Measurements from ENCODE around the gene NAP1L1.
"Not testable (repeated sequence)": the region's sequence is repeated elsewhere in the genome, so short reads cannot be mapped to it uniquely, and the experiment has no call there.

Gene NAP1L1

GRCh38 chr12:75990189-75990912 is 94.1 kb downstream of the NAP1L1 start:
- Histone ChIP-seq H3K27me3 (ENCODE audit: control insufficient read depth in 2 of 2, insufficient read depth in 2 of 2, low read length in 2 of 2) (no peaks in the 10 kb centered on the region), H3K9ac (ENCODE audit: low read depth in 1 of 2, low read length in 2 of 2) (no peak overlapping the region), H3K27ac (ENCODE audit: low read depth in 2 of 2, low read length in 2 of 2) (no peak overlapping the region), H3K9me3 (ENCODE audit: control insufficient read depth in 2 of 2, low read length in 2 of 2) (no peaks in the 10 kb centered on the region), H3K4me1 (ENCODE audit: control insufficient read depth in 2 of 2, insufficient read depth in 2 of 2, low read length in 2 of 2) (peaks cover 3 to 5% of the 10 kb centered on the region in 2 donors), H3K4me3 (ENCODE audit: low read length in 2 of 2) (no peak overlapping the region), H3K36me3 (ENCODE audit: control insufficient read depth in 2 of 2, insufficient read depth in 2 of 2, low read length in 2 of 2) (no peaks in the 10 kb centered on the region)

GRCh38 chr12:75987709-75988108 is 96.8 kb downstream of the NAP1L1 start:
- H3K9ac ChIP-seq (ENCODE audit: low read depth in 1 of 2, low read length in 2 of 2); H3K36me3 ChIP-seq (ENCODE audit: control insufficient read depth in 2 of 2, insufficient read depth in 2 of 2, low read length in 2 of 2); H3K27ac ChIP-seq (ENCODE audit: low read depth in 2 of 2, low read length in 2 of 2); H3K9me3 ChIP-seq (ENCODE audit: control insufficient read depth in 2 of 2, low read length in 2 of 2); H3K4me3 ChIP-seq (ENCODE audit: low read length in 2 of 2); H3K27me3 ChIP-seq (ENCODE audit: control insufficient read depth in 2 of 2, insufficient read depth in 2 of 2, low read length in 2 of 2): not testable (repeated sequence)
- H3K4me1 ChIP-seq (ENCODE audit: control insufficient read depth in 2 of 2, insufficient read depth in 2 of 2, low read length in 2 of 2) = peaks cover 6 to 15% of the 10 kb centered on the region in 2 donors
